ENCODE data around the gene COX7A2.

Gene COX7A2

DNA sequence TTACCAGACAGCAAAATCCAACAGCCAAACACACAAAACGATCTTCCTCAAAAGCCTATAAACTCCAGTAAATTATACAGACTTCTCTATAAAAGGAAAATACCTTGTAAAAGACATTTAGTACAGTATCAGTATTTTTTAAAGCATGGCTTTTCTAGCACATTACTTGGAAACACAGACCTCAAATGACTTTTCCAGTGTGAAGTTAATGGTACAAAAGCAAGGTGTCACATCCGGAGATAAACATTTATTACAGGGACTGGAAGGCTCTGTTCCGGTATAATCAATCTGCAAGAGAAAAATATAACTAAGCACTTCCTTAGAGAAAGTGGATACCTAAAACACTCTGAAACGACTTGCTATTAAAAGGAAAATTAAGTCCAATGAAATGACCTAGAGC, 23.9 kb upstream of the COX7A2 start:
- no peak overlapping the region for H2AFZ ChIP-seq
- TF ChIP-seq, protein P1, sequence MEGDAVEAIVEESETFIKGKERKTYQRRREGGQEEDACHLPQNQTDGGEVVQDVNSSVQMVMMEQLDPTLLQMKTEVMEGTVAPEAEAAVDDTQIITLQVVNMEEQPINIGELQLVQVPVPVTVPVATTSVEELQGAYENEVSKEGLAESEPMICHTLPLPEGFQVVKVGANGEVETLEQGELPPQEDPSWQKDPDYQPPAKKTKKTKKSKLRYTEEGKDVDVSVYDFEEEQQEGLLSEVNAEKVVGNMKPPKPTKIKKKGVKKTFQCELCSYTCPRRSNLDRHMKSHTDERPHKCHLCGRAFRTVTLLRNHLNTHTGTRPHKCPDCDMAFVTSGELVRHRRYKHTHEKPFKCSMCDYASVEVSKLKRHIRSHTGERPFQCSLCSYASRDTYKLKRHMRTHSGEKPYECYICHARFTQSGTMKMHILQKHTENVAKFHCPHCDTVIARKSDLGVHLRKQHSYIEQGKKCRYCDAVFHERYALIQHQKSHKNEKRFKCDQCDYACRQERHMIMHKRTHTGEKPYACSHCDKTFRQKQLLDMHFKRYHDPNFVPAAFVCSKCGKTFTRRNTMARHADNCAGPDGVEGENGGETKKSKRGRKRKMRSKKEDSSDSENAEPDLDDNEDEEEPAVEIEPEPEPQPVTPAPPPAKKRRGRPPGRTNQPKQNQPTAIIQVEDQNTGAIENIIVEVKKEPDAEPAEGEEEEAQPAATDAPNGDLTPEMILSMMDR (IDR thresholded peaks at IDR 0.05), result no peak
- no peak overlapping the region for H3K27ac ChIP-seq
- H3K4me1 ChIP-seq, result peaks cover 12% of the 10 kb centered on the region
- no peaks in the 10 kb centered on the region for H3K27me3 ChIP-seq (ENCODE audit: control insufficient read depth, insufficient read depth, low read length)
- no peak overlapping the region for H3K4me3 ChIP-seq (ENCODE audit: low read depth, low read length)
- no peaks in the 10 kb centered on the region for H3K9me3 ChIP-seq (ENCODE audit: control insufficient read depth, low read length)
- H3K9ac ChIP-seq, result no peak overlapping the region
- H3K79me2 ChIP-seq, result peaks cover 18% of the 10 kb centered on the region
- no peaks in the 10 kb centered on the region for H3K36me3 ChIP-seq (ENCODE audit: control insufficient read depth, insufficient read depth, low read length)
- H3K4me2 ChIP-seq (ENCODE audit: low read length), result peak overlapping the region; percentile 37

- Histone ChIP-seq H3K4me1 (peaks cover 7% of the 10 kb centered on the region), H3K27ac (no peak overlapping the region), H3K79me2 (peaks cover 13% of the 10 kb centered on the region), H2AFZ (no peak overlapping the region), H3K4me2 (ENCODE audit: low read length) (no peak overlapping the region), H3K4me3 (ENCODE audit: low read depth, low read length) (no peak overlapping the region), H3K9me3 (ENCODE audit: control insufficient read depth, low read length) (no peaks in the 10 kb centered on the region), H3K36me3 (ENCODE audit: control insufficient read depth, insufficient read depth, low read length) (no peaks in the 10 kb centered on the region), H3K27me3 (ENCODE audit: control insufficient read depth, insufficient read depth, low read length) (no peaks in the 10 kb centered on the region), H3K9ac (no peak overlapping the region)
- TF ChIP-seq, protein P1 (IDR thresholded peaks at IDR 0.05), result peak; percentile 90
Observed at GRCh38 chr6:75266716-75267291, 23.2 kb upstream of the COX7A2 start.

DNA sequence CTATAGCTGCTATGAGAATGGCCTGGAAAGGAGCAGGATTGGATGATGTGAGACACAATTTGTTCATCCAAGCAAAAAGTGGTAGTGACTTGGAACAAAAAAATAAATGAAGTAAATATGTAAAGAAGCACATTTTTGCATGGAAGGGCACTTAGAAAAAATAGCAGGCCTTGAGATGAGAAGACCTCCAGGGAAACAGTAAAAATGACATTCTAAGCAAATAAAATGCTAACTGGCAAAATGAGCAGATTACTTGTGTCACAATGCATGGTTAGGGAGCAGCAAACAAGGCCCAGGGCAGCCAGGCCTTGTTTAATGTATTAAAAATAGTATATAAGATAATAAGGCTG, 19.8 kb upstream of the COX7A2 start:
- Histone ChIP-seq H3K36me3 (ENCODE audit: control insufficient read depth, insufficient read depth, low read length) (no peaks in the 10 kb centered on the region), H3K4me2 (ENCODE audit: low read length) (peak overlapping the region; percentile 21), H3K79me2 (peaks cover 8% of the 10 kb centered on the region), H3K4me1 (peaks cover 7% of the 10 kb centered on the region), H2AFZ (no peak overlapping the region), H3K9ac (no peak overlapping the region), H3K9me3 (ENCODE audit: control insufficient read depth, low read length) (no peaks in the 10 kb centered on the region), H3K27ac (no peak overlapping the region), H3K4me3 (ENCODE audit: low read depth, low read length) (no peak overlapping the region), H3K27me3 (ENCODE audit: control insufficient read depth, insufficient read depth, low read length) (no peaks in the 10 kb centered on the region)
- TF ChIP-seq, protein P1 (IDR thresholded peaks at IDR 0.05), result no peak

DNA sequence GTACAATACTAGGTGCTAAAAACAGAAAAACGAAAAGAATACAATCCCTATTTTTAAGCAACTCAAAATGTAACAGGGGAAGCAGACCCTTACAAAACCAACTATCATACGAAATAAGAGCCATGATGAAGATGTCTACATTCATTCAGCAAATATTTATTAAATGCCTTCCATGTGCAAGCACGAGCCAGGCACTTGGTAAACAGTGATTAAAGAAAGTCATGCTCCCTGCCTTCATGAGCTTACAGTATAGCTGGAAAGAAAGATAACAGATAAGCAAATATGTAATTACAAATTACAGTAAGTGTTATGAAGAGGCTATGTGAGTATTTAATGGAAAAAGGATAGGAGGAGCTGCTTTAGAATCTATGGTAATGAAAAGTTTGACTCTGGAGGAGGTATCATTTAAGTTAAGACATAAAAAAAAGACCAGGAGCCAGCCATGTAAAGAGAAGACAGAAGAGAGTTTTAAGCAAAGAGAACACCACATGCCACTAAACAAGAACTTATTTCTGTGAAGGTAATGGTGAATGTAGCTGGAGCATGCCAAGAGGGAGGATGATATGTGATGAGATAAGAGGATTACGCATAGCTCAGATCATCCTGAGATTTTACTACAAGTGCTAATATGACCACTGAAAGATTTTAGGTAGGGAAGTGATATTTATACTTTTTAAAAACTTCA, 19.3 kb upstream of the COX7A2 start:
- peaks cover 7% of the 10 kb centered on the region for H3K4me1 ChIP-seq
- H3K4me2 ChIP-seq (ENCODE audit: low read length), result peak overlapping the region; percentile 21
- H3K9me3 ChIP-seq (ENCODE audit: control insufficient read depth, low read length), result no peaks in the 10 kb centered on the region
- H3K79me2 ChIP-seq, result peaks cover 8% of the 10 kb centered on the region
- H2AFZ ChIP-seq, result no peak overlapping the region
- no peak overlapping the region for H3K27ac ChIP-seq
- TF ChIP-seq, protein P1 (IDR thresholded peaks at IDR 0.05), result no peak
- H3K27me3 ChIP-seq (ENCODE audit: control insufficient read depth, insufficient read depth, low read length), result no peaks in the 10 kb centered on the region
- no peak overlapping the region for H3K9ac ChIP-seq
- H3K4me3 ChIP-seq (ENCODE audit: low read depth, low read length), result no peak overlapping the region
- H3K36me3 ChIP-seq (ENCODE audit: control insufficient read depth, insufficient read depth, low read length), result no peaks in the 10 kb centered on the region

- H3K79me2 ChIP-seq, result peaks cover 8% of the 10 kb centered on the region
- TF ChIP-seq, protein P1 (IDR thresholded peaks at IDR 0.05), result no peak
- no peak overlapping the region for H3K4me3 ChIP-seq (ENCODE audit: low read depth, low read length)
- no peak overlapping the region for H3K9ac ChIP-seq
- H3K4me2 ChIP-seq (ENCODE audit: low read length), result no peak overlapping the region
- H3K27ac ChIP-seq, result no peak overlapping the region
- H2AFZ ChIP-seq, result no peak overlapping the region
- peaks cover 7% of the 10 kb centered on the region for H3K4me1 ChIP-seq
- no peaks in the 10 kb centered on the region for H3K27me3 ChIP-seq (ENCODE audit: control insufficient read depth, insufficient read depth, low read length)
- H3K9me3 ChIP-seq (ENCODE audit: control insufficient read depth, low read length), result no peaks in the 10 kb centered on the region
- no peaks in the 10 kb centered on the region for H3K36me3 ChIP-seq (ENCODE audit: control insufficient read depth, insufficient read depth, low read length)
Observed at GRCh38 chr6:75261299-75261698, 17.7 kb upstream of the COX7A2 start.
